Osteoblast (primary cell): ENCODE results near the gene ACBD4. TPM values are rescaled to one million over a fixed set of nuclear protein-coding genes. Genes with fewer than 3 reads are reported as not detected.

ENCODE experiments used
- DNase-seq: peaks from one replicate; pipeline ENCODE4 v3.0.0; 2011; ENCODE audit warnings: low spot score, mixed read lengths; ENCODE audit not compliant: insufficient read length; ENCODE audit errors: missing footprints
- H2AFZ ChIP-seq: 2 replicates; pipeline ENCODE4 v1.6.0; 2011; ENCODE audit warnings: mild to moderate bottlenecking, low read length
- H3K27ac ChIP-seq: 2 replicates; pipeline ENCODE4 v1.5.1; 2011; ENCODE audit warnings: mild to moderate bottlenecking, low read depth, low read length, moderate library complexity
- H3K27me3 ChIP-seq: 2 replicates; pipeline ENCODE4 v1.6.0; 2012; ENCODE audit warnings: mild to moderate bottlenecking, control low read depth, inconsistent platforms, low read length, moderate library complexity; ENCODE audit not compliant: insufficient read depth
- H3K36me3 ChIP-seq: 2 replicates; pipeline ENCODE4 v1.5.1; 2011; ENCODE audit warnings: mild to moderate bottlenecking, low read length, control low read depth, moderate library complexity; ENCODE audit not compliant: insufficient read depth
- H3K4me1 ChIP-seq: 2 replicates; pipeline ENCODE4 v1.5.1; 2011; ENCODE audit warnings: mild to moderate bottlenecking, low read length, control low read depth, moderate library complexity; ENCODE audit not compliant: insufficient read depth
- H3K4me2 ChIP-seq: 2 replicates; pipeline ENCODE4 v1.6.0; 2011; ENCODE audit warnings: mild to moderate bottlenecking, low read length; ENCODE audit not compliant: insufficient read depth
- H3K4me3 ChIP-seq: fragments of 200-600 bp; sonication (generic); 3 replicates; pipeline ENCODE4 v1.5.1; 2012; ENCODE audit warnings: mild to moderate bottlenecking, low read length, inconsistent platforms; ENCODE audit not compliant: insufficient read depth
- H3K79me2 ChIP-seq: 2 replicates; pipeline ENCODE4 v1.6.0; 2012; ENCODE audit warnings: mild to moderate bottlenecking, low read length, control low read depth, inconsistent platforms; ENCODE audit not compliant: insufficient read depth
- H3K9me3 ChIP-seq: 2 replicates; pipeline ENCODE4 v1.5.1; 2011; ENCODE audit warnings: low read depth, low read length, control low read depth
- H4K20me1 ChIP-seq: 2 replicates; pipeline ENCODE4 v1.6.0; 2012; ENCODE audit warnings: mild to moderate bottlenecking, low read length, control low read depth; ENCODE audit not compliant: insufficient read depth
- CTCF ChIP-seq: IDR thresholded peaks from 2 replicates; pipeline ENCODE4 v1.5.1; 2011; ENCODE audit warnings: mild to moderate bottlenecking, low read depth, low read length, moderate library complexity; ENCODE audit errors: extremely low read depth
- total RNA-seq: library from RNA; depleted of rRNA; stranded (reverse); fragments of >200 nt; gene quantifications from 2 replicates; pipeline ENCODE4 v1.2.3, GENCODE V29; 2012

The ACBD4 gene
- total RNA-seq, 1 donor, result 4.7 TPM

- Histone ChIP-seq H3K4me3 (no peak overlapping the region), H3K79me2 (peaks cover 9% of the 10 kb centered on the region), H3K9me3 (no peaks in the 10 kb centered on the region), H3K36me3 (peaks cover 61% of the 10 kb centered on the region), H3K27me3 (no peaks in the 10 kb centered on the region), H3K27ac (no peak overlapping the region), H4K20me1 (peaks cover 11% of the 10 kb centered on the region), H2AFZ (no peak overlapping the region), H3K4me2 (no peak overlapping the region), H3K4me1 (no peaks in the 10 kb centered on the region)
- DNase-seq, result peak; percentile 73
- TF ChIP-seq CTCF, result no peak
These were observed 28.0 kb upstream of the ACBD4 start for GRCh38 chr17:45107293-45108010.

DNA sequence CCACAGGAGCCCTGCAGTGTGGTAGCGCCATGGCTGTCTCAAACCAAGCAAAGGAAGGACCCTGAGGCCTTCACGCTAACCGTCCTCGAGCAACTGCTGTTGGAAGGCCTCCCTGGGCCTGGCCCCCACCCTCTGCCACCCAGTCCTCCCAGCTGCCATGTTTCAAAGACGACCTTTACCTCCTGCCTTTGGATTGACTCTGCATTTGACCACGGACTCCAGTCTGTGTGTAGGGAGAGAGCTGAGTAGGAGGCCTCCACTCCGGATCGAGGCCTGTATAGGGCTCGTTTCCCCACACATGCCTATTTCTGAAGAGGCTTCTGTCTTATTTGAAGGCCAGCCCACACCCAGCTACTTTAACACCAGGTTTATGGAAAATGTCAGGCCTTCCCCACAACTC, 27.4 kb upstream of the ACBD4 start:
- Histone ChIP-seq H2AFZ (no peak overlapping the region), H3K4me1 (no peaks in the 10 kb centered on the region), H3K4me2 (no peak overlapping the region), H3K27me3 (no peaks in the 10 kb centered on the region), H3K4me3 (no peak overlapping the region), H3K36me3 (peaks cover 55% of the 10 kb centered on the region), H4K20me1 (peaks cover 11% of the 10 kb centered on the region), H3K9me3 (no peaks in the 10 kb centered on the region), H3K27ac (no peak overlapping the region), H3K79me2 (peaks cover 9% of the 10 kb centered on the region)
- DNase-seq, result peak; percentile 78
- no peak for TF ChIP-seq CTCF

DNA sequence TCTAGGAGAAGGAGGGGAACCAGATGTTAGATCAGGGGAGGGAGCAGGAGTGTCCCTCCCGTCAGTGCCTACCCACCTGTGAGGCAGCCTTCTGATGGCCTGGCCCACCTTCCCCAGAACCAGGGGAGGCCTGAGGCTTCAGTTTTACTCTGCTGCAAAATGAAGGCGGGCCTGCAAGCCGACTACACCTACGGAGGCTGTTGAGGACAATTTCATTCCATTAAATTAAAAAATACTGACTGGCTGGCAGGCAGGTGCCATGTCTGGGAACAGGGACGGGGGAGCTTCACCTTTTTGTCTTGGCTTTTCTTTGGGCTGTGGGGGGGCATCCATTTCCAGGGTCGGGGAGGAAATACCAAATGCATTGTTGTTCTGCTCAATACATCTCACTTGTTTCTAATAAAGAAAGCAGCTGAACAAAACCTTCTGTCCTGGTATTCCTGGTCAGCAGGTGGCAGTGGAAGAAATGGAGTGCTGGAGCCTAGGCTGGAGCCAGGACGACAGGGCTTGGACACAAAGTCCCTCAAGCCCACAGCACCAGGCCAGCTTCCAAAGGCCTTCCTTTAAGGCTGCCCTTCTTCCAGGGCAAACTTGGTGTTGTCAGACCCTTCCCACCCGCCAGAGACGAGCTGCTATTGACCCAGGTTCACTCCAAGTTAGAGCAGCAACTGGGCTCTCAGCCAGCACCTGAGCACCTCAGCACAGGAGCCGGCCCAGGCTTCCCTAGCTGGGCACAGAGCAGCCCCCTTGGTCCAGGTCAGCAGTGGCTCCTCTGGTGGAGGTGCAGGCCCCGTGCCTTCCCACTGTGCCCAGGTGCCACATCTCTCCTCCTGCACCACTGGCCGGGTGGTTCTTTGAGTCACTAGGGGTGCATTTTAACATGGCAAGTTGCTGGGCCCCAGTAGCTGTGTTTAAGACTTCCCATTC, 26.6 kb upstream of the ACBD4 start:
- Histone ChIP-seq H3K9me3 (no peaks in the 10 kb centered on the region), H3K4me2 (no peak overlapping the region), H2AFZ (no peak overlapping the region), H3K79me2 (peaks cover 9% of the 10 kb centered on the region), H3K4me1 (no peaks in the 10 kb centered on the region), H3K36me3 (peaks cover 47% of the 10 kb centered on the region), H3K27me3 (no peaks in the 10 kb centered on the region), H4K20me1 (peaks cover 11% of the 10 kb centered on the region), H3K27ac (no peak overlapping the region), H3K4me3 (no peak overlapping the region)
- peak; percentile 73 for DNase-seq
- no peak for TF ChIP-seq CTCF
